NCI-H2196 treated with DMSO at 0.1 percent for 48 hours (cell line): ENCODE results near the gene ZNF319.
A peak's percentile ranks its signal among the peaks of the same experiment; 100 is the strongest.

Experiments used
- DNase-seq: peaks from one replicate; lab custom pipeline; 2025; ENCODE audit not compliant: unreplicated experiment; lab: John Stamatoyannopoulos, UW

Gene ZNF319

DNA sequence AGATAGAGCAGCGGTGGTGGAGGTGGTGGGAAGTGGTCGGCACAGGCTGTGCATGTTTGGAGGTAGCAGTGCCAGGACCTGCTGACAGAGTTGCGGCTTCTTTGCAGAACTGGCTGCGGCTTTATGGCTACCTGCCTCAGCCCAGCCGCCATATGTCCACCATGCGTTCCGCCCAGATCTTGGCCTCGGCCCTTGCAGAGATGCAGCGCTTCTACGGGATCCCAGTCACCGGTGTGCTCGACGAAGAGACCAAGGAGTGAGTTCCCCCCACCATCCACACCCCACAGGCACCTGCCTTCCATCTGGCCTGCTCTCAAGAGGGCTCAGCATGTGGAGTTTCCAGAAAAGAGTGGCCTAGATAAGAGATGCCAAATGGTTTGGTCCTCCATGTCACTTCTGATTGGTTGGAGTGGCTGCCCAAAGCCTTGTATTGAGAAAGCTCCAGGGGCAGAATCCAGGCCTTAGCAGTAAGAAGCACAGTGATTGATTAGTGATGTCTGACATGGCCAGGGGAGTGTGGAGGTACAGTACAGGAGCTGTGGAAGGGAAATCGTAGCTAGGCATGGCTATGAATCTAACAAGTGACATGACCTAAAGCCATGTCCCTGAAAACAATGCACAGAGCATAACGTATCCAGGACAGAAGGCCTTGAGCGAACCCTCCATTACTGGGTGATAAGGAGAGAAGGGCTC, 37.0 kb upstream of the ZNF319 start:
- no peak for DNase-seq

DNA sequence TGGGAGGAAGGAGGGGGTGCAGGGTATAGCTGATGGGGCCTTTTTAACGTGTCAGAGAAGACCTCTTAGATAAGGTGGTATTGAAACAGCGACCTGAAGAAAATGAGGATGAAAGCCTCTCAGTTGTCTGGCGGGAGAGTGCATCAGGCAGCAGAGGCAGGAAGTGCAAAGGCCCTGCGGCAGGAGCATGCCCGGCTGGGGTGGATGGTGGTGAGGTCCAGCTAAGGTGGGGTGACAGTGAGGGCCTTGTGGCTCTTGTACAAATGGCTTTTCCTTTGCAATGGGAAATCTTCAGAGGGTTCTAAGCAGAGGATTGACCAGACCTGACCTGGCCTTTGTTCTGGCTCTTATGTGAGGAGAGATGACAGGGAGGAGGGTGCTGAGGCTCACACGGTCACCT, 36.5 kb upstream of the ZNF319 start:
- no peak for DNase-seq

DNA sequence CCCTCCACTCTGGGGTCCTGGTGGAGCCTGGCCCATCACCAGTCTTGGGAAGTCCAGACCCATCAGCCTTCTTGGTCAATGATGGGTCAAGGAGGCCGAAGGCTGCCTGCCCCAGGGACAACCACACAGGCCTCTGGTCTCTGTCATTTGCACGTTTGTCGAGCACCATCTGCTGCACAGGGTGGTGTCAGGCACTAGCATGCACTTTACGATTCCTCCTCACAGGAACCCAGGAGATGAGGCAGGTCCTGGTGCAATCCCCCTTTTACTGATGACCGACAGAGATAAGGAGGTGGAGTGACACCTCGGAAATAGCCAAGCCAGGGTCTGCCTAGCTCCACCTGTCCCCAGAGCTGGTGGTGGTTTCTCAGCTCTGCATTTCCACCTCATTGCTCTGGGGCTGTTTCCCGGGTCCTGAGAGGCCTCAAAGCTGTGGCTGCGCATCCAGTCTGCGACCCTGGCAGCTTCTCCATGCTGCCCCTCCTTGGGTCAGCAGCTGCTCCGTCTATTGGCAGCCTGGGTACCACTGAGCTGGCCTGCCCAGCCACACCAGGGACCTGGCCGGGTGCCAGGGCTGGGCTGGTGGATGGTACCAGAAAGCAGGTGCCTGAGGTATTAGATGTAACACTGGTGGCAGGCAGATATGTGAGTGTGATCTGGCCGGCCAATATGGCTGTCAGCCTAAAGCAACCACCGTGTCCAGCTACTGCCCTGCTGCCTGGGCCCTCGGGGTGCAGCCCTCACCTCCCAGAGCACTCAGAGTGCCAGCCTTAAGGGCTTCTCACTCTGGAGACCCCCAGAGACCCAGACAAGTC, 35.1 kb upstream of the ZNF319 start:
- no peak for DNase-seq

DNA sequence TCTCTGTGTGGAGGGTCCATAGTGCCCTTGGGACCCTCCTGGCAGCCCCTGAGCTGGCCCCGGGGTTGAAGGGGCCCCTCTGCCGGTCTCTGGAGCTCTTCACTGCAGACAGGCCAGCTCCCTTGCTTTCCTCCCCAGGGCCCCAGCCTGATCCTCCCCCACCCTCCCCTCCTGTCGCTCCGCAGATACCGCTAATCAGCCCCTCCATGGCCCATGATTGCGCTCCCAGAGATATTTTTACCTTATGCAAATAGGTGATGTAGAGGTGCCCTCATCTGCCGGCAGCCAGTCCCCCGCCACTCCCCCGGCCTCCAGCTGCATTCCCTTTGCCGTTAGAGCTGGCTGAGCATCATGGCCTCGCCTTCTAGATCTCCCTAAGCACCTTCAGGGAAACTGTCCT, 34.3 kb upstream of the ZNF319 start:
- DNase-seq, result no peak

DNA sequence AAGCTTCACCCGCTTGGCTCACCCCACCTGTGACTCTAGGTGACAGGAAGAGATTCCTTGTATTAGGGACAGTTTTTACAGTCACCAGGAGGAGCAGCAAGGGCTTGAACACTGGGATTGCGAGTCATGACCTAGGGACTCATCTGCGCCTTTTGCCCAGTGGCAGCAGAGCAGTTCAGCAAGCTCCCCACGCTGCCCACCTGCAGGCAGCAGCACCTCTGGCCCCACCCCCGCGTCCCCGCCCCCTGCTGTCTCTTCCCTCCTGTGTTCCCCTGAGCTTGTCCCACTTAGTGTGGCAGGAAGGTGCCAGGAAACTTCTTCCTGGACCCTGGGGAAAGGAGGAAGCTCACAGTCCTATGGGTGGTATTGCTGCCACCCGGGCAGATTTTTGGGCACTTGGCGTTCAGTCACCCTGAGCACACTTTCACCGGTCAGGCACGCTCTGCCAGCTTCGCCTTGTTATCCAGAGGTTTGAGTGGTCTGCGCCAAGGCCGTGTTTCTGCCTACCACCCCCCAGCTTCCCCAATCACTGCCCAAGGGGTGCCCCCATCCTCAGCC, 33.7 kb upstream of the ZNF319 start:
- DNase-seq, result no peak

DNA sequence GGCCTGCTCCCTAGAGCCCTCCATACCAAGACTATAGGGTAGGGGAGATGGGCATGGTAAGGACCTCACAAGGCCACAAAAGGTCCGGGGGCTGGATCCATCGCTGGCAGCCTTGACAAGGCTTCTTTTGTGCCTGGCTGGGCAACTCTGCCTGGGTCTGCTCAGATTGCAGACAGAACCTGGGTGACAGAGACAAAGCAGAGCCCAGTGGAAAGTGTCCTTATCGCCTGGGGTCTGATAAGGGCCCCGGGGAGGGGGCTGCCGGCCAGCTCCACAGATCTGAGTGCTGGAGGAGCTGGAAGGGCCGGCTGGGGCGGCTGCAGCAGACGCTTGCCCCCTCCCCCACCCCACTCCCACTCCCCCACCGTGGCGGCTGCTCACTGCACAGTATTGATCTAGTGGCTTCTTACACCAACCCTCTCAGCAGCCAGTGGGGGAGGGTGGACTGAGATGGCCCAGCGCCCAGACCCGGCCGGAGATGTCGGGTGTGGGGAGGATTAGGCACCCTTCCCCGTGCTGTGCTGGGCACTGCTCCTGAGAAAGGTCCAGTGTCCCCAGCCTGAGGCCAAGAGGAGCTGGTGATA, 32.3 kb upstream of the ZNF319 start:
- peak; percentile 30 for DNase-seq

DNA sequence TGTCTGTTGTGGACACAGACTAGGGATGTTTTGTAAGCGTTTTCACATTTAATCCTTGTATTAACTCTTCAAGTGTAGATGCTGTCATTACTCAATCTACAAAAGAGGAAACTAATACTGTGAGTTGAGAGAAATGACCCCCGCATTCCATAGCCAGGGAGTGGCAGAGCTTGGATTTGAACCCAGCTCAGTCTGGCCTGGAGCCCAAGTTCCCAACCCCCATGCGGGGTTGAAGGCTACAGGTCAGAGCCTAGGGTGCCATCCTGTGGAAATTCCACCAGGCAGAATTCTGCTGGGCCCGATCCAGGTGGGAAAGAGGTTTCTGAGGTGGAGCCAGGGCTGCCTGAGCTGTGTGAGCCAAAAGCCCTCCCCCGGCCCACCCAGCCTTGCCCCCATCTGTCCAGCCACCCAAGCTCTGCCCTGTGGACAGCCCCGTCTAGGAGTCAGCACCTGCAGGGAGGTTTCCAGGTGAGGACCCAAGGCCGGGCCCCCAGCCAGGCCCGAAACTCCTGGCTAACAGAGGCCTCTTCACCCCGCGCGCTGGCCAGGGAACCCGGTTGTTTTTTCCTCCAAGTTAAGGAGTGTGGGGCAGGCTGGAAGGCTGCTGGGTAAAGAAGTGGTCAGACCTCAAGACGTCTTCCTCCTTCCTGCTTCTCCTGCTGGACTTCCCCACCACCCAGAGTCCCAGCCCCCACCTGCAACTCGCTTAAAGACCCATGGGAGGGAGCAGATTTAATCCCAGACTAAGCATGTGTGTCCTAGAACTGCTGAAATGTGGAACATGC, 30.7 kb upstream of the ZNF319 start:
- no peak for DNase-seq

DNA sequence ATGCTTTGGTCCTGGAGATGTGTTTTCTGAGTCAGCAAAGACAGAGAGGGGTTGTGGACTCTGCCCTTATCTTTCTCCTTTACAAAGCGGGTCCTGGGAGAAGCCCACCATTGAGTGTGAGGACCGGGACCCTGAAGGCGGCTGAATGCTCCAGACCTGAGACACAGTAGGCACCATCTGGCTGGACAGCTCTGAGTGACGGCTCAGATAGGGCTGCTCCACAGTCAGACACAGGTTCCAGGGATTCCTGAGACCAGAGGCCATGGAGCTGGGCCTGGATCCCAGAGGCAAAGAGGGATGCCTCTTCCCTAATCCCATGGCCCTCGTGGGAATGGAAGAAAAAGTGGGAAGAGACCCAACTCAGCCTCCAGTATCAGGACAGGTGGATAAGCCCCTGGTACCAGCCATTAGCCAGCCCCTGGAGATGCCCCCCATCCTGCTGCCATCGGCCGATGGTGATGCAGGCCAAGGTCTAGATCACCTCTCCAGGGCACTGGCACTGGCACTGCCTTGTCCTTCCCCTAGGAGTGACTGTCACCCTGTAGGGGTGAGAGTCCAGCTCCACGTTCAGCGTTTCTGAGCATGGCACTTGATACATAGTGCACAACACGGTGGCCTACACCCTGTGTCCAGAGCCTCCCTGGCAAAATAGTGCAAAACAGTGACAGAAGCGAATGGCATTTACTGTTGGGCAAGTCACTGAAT, 29.8 kb upstream of the ZNF319 start:
- no peak for DNase-seq

DNA sequence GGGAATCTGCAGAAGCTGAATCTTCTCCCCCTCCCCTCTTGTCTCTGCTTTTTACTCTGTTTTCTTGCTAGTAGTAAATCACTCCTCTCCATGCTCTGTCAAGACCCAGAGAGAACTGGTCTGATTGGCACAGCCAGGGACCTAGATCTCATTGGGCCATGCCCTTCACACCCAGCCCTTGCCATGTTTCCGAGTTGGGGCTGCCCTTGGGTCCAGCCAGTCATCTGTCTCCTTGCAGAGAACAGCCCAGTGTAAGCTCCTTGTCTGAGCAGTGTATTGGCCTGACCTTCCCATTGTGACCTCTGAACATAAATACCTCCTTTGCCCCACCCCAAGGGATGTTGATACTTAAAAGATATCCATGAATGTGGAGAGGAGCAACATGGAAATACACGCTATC, 28.9 kb upstream of the ZNF319 start:
- DNase-seq, result no peak

DNA sequence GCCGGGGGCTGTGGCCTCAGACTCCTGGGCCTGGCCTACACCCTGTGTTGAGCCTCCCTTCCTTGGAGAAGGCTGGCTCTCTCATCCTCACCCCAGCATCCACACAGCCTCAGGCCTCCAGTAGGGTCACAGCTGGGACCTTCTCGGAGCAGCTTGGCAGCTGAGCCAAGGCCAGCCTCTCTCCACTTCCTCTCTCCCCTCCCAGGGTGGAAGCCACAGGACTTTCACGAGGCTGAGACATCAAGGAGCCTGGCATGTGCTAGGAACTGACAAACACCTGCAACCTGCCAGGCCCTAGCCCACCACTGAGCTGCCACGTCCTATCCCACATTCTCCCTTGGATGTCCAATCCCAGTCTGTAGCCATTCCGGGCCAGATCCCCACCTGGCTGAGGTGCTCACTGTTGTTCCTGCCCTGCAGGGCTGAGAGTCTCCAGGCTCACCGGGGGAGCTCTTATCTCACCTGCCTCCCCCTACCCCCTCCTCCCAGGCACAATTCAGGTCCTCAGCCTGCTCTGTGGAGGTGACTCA, 28.1 kb upstream of the ZNF319 start:
- DNase-seq, result no peak

DNA sequence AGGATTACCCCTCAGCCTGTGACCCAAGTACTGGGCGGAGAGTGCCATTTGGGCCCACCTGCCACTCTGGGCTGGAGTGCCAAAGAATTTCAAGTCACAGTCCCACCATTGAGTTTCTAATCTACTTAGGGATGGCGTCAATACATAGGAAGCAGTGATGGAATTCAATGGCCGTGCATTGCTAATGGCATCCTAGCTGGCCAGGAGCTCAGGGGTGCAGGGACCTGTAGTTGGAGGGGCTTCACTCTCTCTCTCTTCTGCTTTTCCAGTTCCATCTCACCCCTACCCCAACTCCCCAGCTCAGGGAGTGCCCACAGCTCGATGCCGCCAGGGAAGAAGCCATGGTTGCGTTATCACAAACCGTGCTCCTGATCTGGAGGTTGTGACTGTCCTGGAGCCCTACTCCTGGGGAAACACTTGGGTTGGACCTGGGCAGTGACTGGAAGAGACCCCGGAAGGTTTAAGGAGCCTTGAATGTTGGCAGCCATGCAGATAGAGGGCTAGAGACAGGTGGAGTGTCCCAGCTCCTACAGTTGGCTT, 27.5 kb upstream of the ZNF319 start:
- no peak for DNase-seq

DNA sequence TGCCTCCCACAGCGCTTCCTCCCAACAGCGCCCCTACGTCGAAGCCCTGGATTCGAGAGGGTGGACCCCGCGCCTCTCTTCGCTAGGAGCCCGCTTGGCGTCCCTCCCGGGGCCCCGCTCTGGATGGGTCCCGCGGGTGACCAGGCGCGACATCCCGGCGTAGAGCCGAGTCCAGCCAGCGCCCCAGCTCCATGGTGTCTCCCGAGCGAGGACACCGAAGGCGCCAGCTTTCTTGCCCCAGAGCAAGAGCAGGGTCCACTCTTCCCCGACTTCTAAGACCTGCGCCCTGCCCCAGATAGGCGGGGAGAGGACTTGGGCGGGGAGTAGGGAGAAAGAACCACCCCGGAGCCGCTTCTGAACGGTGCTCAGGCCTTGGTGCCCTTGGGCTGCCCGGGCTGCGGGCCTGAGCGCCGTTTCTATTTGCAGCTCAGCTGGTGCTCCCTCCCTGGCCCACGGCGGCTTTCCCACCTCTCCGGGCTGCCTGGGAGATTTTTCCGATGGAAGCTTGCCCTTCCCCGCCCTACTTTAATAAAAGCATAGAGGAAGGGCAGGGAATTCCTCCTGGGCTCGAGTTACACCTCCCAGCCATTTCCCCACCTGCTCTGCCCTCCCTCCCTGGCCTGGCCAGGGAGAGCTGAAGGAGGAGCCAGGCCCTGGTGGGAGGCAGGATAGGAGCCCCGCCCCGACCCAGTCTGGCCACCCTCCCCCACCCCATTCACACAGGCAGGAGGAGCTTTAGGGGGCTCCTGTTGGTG, 26.9 kb upstream of the ZNF319 start:
- peak; percentile 27 for DNase-seq

DNA sequence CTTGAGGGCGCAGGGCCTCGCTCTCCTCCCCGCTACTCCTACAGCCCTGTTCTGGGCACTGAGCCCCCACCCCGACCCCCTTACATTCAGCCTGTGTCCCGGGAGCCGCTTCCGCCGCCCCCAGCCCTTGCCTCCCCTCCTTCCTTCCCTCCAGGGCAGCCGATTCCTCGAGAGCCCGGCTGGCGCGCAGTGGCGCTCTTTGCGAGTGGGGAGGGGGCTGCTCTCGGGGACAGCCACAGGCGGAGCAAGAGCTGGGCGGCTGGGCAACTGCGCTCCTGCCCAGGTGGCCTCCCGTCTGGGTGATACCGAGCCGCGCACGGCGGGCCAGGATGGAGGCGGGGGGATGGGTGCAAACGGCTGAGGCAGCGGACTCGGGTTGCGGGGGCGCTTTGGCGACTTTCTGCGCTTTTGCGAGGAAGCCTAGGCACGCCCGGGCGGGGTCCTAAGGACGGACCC, 26.3 kb upstream of the ZNF319 start:
- no peak for DNase-seq

DNA sequence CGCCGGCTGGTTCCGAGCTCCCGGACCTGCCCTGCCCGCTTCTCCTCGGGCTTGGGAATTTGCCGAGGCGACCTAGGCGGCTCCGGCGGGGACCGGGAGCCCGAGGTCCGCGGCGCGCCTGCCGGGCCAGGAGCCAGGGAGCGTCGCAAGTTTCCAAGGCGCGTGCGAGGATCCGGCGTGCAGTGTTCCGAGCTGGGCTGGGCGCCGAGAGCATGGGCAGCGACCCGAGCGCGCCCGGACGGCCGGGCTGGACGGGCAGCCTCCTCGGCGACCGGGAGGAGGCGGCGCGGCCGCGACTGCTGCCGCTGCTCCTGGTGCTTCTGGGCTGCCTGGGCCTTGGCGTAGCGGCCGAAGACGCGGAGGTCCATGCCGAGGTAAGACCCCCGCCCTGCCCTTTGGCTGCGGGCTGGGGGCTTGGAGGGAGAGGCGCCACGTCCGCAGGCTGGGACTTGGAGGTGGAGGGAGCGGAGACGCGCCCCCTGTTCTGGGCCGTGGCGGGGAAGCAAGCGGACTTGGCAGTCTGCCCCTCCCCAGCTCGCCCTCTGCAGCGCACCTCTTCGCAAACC, 25.8 kb upstream of the ZNF319 start:
- DNase-seq, result no peak

DNA sequence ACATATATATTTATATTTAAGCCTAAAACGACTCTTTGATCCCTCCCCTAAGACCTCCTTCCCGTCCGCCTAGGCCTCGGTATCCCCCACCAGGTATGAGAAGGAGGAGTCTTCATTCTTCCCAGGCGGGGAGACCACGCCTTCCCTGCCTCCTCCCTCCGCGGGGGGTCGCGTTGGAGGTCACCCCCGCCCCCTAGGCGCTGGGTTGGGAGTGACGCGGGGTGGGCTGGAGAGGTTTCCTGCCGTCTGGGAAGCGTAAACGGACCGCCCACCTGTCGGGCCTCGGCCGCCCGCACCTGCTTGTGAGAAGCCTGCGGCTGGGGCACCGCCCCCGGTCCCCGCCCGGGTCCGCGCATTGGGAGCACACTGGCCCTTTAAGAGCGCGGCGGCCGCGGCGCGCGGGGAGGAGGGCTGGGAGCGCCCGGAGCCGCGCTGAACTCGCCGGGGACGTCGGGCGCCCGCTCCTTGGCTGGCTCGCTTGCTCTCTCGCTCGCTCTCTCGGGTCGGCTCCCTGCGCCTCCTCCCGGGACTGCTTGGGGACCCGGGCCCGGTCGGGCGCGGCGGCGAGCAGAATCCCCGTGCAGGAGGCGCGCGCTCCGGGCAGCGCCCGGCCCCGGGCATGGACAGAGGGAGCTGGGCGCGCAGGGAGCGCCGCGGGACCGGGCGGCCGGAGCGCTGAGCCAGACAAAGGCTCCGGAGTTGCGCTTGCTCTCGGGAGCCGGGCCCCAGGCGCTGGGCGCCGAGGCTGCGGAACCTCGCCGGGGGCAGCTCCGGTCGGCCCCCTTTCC, 25.1 kb upstream of the ZNF319 start, which contains the start of gene MMP15:
MMP15 (plus strand) TSS at position 404 of the 788 bp plus-strand sequence. CDS start 597 bp downstream, outside the sequence.
- peak; percentile 53 for DNase-seq

DNA sequence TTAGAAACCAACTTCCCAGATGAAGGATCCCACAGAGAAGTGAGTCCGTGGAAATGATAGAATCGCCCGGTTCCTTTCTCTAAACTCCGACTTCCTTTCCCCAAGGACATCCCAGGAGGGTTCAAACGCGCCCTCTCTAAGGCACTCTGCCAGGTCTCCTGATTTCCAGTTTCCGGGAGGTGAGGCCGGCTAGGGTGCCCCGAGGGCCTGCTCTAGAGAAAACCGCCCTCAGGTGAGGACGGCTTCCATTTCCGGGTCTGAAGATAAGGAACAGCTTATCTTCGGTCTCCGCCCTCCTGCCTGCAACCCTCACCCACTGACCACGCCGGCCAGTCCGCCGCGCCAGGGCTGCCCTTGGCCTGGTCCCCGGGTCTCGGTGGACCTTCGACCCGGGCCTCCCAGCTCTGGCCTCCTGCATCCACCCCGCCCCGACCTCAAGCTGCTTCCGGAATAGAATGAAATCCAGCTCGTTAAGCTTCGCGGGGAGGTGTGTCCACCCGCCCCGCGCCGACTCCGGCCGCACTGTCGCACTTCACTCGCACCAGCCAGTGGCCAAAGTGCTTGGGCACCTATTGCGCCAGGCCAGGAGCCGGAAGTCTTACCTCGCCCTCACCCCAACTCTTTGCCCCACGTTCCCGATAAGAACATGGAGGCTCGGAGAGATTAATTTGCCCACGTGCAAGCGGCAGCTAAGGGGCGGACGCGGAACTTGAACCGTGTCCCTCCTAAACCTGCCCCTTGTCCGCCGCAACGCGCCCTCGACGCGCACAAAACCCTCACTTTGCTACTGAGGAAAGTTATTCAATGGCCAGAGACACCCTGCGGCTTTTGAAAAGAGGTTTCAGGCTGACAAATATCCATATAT, 24.2 kb upstream of the ZNF319 start:
- no peak for DNase-seq
